ENCODE data around the gene BANF2.

- no peak for TF ChIP-seq MXI1 (conservative IDR thresholded peaks at IDR 0.05; ENCODE audit: poor library complexity, severe bottlenecking)
- no peak for TF ChIP-seq CTCF (IDR thresholded peaks at IDR 0.05; ENCODE audit: poor library complexity, severe bottlenecking)
- TF ChIP-seq EP300 (conservative IDR thresholded peaks at IDR 0.05; ENCODE audit: poor library complexity, severe bottlenecking), result no peak
- no peak for TF ChIP-seq EZH2 (IDR thresholded peaks at IDR 0.05; ENCODE audit: borderline replicate concordance, insufficient read depth, low read length, poor library complexity, severe bottlenecking)
These were observed 2.6 kb upstream of the BANF2 start for GRCh38 chr20:17697171-17697570.

Measured in neural cell (in vitro differentiated cells).